Measurements from ENCODE around the gene MIB2.

GRCh38 chr1:1671365-1672119, 56.2 kb downstream of the MIB2 start:
- TF ChIP-seq CTCF (IDR thresholded peaks at IDR 0.05; ENCODE audit: low read depth, low read length) (no peak), POLR2A (IDR thresholded peaks at IDR 0.05; ENCODE audit: extremely low read depth, insufficient read length) (no peak), MYC (IDR thresholded peaks at IDR 0.05; ENCODE audit: low read depth, low read length) (no peak), MAX (IDR thresholded peaks at IDR 0.05; ENCODE audit: low read depth, low read length) (no peak)

All from NB4 (cell line).